Peyer's patch (tissue), 4 donors: ENCODE results near the gene PCDHGA11. TPM values are rescaled to one million over a fixed set of nuclear protein-coding genes. Genes with fewer than 3 reads are reported as not detected.
"Not testable (repeated sequence)": the region's sequence is repeated elsewhere in the genome, so short reads cannot be mapped to it uniquely, and the experiment has no call there.

ENCODE experiments used
- DNase-seq, 3 donors: peaks; one replicate each; pipeline ENCODE4 v3.0.0-alpha.2; 2017 to 2019
- H3K27ac ChIP-seq, 4 donors: fragments of 200-600 bp; sonication (generic); one replicate each; pipeline ENCODE4 v1.5.1; 2016 to 2019
- H3K27me3 ChIP-seq, 2 donors: fragments of 200-600 bp; sonication (generic); one replicate each; pipeline ENCODE4 v1.5.1; 2019
- H3K36me3 ChIP-seq, 3 donors: fragments of 200-600 bp; sonication (generic); one replicate each; pipeline ENCODE4 v1.5.1; 2016 to 2019
- H3K4me1 ChIP-seq, 4 donors: fragments of 200-600 bp; sonication (generic); one replicate each; pipeline ENCODE4 v1.5.1; 2016 to 2019
- H3K4me3 ChIP-seq, 4 donors: fragments of 200-600 bp; sonication (generic); 1 replicate in 3 of 4; 2 replicates in 1 of 4; pipeline ENCODE4 v1.5.1; 2016 to 2019; ENCODE audit warnings: mild to moderate bottlenecking in 1 of 4
- H3K9me3 ChIP-seq, 4 donors: fragments of 200-600 bp; sonication (generic); one replicate each; pipeline ENCODE4 v1.5.1; 2016 to 2019; ENCODE audit warnings: mild to moderate bottlenecking in 1 of 4
- POLR2A ChIP-seq, 2 donors: fragments of 450-650 bp; IDR thresholded peaks; one replicate each; pipeline ENCODE4 v1.5.1; 2017; ENCODE audit warnings: antibody characterized with exemption in 2 of 2, mild to moderate bottlenecking in 2 of 2, moderate library complexity in 2 of 2
- total RNA-seq, 4 donors: library from RNA; depleted of rRNA; stranded (reverse); fragments of >200 nt; gene quantifications; one replicate each; pipeline ENCODE4 v1.1.0, GENCODE V29; 2016
- TF ChIP-seq, protein P1 (sequence below), 6 experiments: fragments of 450-650 bp in 4 of 6; fragments of 200-600 bp in 2 of 6; sonication (generic) in 1 of 6; IDR thresholded peaks; one replicate each; pipeline ENCODE4 v1.5.1; 2017 to 2019; ENCODE audit warnings: antibody characterized with exemption in 6 of 6, mild to moderate bottlenecking in 3 of 6, moderate library complexity in 1 of 6

Gene PCDHGA11
- total RNA-seq, 4 donors from 2014 or later = 1.1 to 5.0 (median 2.4) TPM

- TF ChIP-seq POLR2A (IDR thresholded peaks at IDR 0.05) = no peak
- TF ChIP-seq, protein P1, sequence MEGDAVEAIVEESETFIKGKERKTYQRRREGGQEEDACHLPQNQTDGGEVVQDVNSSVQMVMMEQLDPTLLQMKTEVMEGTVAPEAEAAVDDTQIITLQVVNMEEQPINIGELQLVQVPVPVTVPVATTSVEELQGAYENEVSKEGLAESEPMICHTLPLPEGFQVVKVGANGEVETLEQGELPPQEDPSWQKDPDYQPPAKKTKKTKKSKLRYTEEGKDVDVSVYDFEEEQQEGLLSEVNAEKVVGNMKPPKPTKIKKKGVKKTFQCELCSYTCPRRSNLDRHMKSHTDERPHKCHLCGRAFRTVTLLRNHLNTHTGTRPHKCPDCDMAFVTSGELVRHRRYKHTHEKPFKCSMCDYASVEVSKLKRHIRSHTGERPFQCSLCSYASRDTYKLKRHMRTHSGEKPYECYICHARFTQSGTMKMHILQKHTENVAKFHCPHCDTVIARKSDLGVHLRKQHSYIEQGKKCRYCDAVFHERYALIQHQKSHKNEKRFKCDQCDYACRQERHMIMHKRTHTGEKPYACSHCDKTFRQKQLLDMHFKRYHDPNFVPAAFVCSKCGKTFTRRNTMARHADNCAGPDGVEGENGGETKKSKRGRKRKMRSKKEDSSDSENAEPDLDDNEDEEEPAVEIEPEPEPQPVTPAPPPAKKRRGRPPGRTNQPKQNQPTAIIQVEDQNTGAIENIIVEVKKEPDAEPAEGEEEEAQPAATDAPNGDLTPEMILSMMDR (IDR thresholded peaks at IDR 0.05) = no peak
- Histone ChIP-seq H3K9me3 (peaks cover 0 to 62% (median 15%) of the 10 kb centered on the region in 4 donors), H3K27me3 (no peaks in the 10 kb centered on the region), H3K4me1 (no peaks in the 10 kb centered on the region), H3K27ac (no peak overlapping the region), H3K4me3 (no peak overlapping the region), H3K36me3 (no peaks in the 10 kb centered on the region)
- DNase-seq = no peak
Measured at GRCh38 chr5:141389153-141390042, 31.5 kb upstream of the PCDHGA11 start.

DNA sequence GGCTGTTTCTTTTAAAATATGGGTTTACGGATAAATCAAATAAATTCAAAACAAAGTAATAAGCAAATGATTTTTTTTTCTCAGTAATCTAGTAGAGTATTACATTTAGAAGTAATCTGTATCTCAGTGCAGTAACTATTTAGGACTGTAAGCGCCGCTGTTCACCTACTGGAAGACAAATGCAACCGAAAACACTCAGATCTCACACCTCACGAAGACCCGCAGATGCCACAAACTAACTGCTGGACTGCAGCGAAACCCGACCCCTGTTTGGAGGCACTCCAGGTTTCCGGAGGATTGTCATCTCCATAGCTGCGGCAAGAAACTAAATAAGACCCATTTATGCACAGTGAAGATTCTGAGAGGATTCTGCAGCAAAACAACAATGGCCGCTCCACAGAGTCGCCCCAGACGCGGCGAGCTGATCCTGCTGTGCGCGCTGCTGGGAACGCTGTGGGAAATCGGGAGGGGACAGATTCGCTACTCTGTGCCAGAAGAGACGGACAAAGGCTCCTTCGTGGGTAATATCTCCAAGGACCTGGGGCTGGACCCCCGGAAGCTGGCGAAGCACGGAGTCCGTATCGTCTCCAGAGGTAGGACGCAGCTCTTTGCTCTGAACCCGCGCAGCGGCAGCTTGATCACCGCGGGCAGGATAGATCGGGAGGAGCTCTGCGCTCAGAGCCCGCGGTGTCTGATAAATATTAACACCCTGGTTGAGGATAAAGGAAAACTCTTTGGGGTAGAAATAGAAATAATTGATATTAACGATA, 28.2 kb upstream of the PCDHGA11 start, which contains the start of gene PCDHGA8:
Gene PCDHGA8 (plus strand): TSS at position 205 of the 770 bp plus-strand sequence. CDS start 181 bp downstream, at position 386.
- DNase-seq = no peak
- Histone ChIP-seq H3K27me3 (no peaks in the 10 kb centered on the region), H3K27ac (no peak within 1 kb of the TSS), H3K4me1 (no peaks in the 10 kb centered on the region), H3K4me3 (no peak within 1 kb of the TSS), H3K9me3 (peaks cover 0 to 62% (median 15%) of the 10 kb centered on the region in 4 donors), H3K36me3 (no peaks in the 10 kb centered on the region)
- TF ChIP-seq, protein P1 (IDR thresholded peaks at IDR 0.05) = no peak
- TF ChIP-seq POLR2A (IDR thresholded peaks at IDR 0.05) = no peak

DNA sequence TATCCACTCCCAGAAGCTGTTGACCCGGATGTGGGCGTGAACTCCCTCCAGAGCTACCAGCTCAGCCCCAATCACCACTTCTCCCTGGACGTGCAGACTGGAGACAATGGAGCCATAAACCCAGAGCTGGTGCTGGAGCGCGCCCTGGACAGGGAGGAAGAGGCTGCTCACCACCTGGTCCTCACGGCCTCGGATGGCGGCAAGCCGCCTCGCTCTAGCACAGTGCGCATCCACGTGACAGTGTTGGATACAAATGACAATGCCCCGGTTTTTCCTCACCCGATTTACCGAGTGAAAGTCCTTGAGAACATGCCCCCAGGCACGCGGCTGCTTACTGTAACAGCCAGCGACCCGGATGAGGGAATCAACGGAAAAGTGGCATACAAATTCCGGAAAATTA, 27.6 kb upstream of the PCDHGA11 start:
- Histone ChIP-seq H3K27ac (no peak overlapping the region), H3K4me1 (no peaks in the 10 kb centered on the region), H3K9me3 (peaks cover 0 to 60% (median 15%) of the 10 kb centered on the region in 4 donors), H3K4me3 (no peak overlapping the region), H3K36me3 (no peaks in the 10 kb centered on the region), H3K27me3 (no peaks in the 10 kb centered on the region)
- TF ChIP-seq, protein P1 (IDR thresholded peaks at IDR 0.05) = no peak
- TF ChIP-seq POLR2A (IDR thresholded peaks at IDR 0.05) = no peak
- no peak for DNase-seq

DNA sequence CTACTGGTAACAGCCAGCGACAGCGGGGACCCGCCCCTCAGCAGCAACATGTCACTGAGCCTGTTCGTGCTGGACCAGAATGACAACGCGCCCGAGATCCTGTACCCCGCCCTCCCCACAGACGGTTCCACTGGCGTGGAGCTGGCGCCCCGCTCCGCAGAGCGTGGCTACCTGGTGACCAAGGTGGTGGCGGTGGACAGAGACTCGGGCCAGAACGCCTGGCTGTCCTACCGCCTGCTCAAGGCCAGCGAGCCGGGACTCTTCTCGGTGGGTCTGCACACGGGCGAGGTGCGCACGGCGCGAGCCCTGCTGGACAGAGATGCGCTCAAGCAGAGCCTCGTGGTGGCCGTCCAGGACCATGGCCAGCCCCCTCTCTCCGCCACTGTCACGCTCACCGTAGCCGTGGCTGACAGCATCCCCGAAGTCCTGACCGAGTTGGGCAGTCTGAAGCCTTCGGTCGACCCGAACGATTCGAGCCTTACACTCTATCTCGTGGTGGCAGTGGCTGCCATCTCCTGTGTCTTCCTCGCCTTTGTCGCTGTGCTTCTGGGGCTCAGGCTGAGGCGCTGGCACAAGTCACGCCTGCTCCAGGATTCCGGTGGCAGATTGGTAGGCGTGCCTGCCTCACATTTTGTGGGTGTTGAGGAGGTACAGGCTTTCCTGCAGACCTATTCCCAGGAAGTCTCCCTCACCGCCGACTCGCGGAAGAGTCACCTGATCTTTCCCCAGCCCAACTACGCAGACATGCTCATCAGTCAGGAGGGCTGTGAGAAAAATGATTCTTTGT, 26.3 kb upstream of the PCDHGA11 start:
- H3K36me3 ChIP-seq, H3K4me1 ChIP-seq, H3K4me3 ChIP-seq, H3K27me3 ChIP-seq, H3K27ac ChIP-seq, DNase-seq: not testable (repeated sequence)
- peaks cover 0 to 60% (median 17%) of the 10 kb centered on the region in 4 donors for H3K9me3 ChIP-seq

DNA sequence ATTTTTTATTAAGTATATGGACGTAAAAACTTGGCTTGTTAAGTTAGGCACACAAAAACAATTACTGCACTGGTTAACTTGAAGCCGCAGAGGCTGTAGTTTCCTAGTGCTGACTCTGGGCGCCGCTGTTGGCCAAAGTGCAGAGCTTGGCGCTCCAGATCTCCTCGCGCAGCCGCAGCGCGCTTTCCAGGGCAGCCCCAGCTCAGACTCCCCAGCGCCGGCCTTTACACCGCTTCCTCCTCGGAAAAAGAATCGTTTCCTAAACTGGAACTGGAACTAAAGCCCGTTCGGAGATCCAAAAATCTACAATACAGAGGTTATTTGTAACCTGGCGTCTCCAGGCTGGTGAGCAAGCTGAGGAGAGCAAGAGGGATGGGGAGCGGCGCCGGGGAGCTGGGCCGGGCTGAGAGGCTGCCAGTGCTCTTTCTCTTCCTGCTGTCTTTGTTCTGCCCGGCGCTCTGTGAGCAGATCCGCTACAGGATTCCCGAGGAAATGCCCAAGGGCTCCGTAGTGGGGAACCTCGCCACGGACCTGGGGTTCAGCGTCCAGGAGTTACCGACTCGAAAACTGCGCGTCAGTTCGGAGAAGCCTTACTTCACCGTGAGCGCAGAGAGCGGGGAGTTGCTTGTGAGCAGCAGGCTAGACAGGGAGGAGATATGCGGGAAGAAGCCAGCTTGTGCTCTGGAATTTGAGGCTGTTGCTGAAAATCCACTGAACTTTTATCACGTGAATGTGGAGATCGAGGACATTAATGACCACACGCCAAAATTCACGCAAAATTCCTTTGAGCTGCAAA, 22.9 kb upstream of the PCDHGA11 start, which contains the start of gene PCDHGB5:
Gene PCDHGB5 (plus strand): TSS at position 192 of the 796 bp plus-strand sequence. CDS start 181 bp downstream, at position 373.
- Histone ChIP-seq H3K4me3 (peak within 1 kb of the TSS in 3 of 4 donors; percentile 20 to 46 (median 28)), H3K9me3 (peaks cover 0 to 59% (median 19%) of the 10 kb centered on the region in 4 donors)
- not testable (repeated sequence) for H3K27ac ChIP-seq, DNase-seq, H3K4me1 ChIP-seq, H3K36me3 ChIP-seq, H3K27me3 ChIP-seq
- TF ChIP-seq, protein P1 (IDR thresholded peaks at IDR 0.05) = peak in 4 of 6 experiments; percentile 25 to 46 (median 34)
